GM19023 (cell line): ENCODE data around the gene VAT1L.
"Not testable (repeated sequence)": the region's sequence is repeated elsewhere in the genome, so short reads cannot be mapped to it uniquely, and the experiment has no call there.

Experiments used
- ATAC-seq: cut with Tn5 transposase; IDR thresholded peaks from one replicate; pipeline ENCODE4 v1.9.1; 2021; ENCODE audit warnings: mild to moderate bottlenecking, moderate library complexity; ENCODE audit not compliant: unreplicated experiment

The VAT1L gene

DNA sequence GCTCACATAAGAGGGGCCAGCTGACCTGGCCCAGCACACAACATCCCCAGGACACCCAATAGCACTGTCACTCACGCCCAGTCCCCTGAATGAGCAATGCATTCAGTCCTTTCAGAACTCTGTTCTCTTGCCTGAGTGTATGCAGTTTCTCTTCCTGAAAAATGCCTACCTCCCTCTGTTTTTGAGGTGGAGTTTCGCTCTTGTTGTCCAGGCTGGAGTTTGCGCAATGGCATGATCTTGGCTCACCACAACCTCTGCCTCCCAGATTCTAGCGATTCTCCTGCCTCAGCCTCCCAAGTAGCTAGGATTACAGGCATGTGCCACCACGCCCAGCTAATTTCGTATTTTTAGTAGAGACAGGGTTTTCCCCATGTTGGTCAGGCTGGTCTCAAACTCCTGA, 159.2 kb downstream of the VAT1L start:
- ATAC-seq = not testable (repeated sequence)

GRCh38 chr16:77948835-77949234, 160.5 kb downstream of the VAT1L start:
- ATAC-seq = no peak

- no peak for ATAC-seq
Observed at GRCh38 chr16:77949445-77949844, 161.1 kb downstream of the VAT1L start.

GRCh38 chr16:77951788-77952187, 163.4 kb downstream of the VAT1L start:
- ATAC-seq = no peak

- ATAC-seq = no peak
Observed at GRCh38 chr16:77955127-77955526, 166.8 kb downstream of the VAT1L start.

- no peak for ATAC-seq
Observed at GRCh38 chr16:77956231-77956630, 167.9 kb downstream of the VAT1L start.

GRCh38 chr16:77960766-77961165, 172.4 kb downstream of the VAT1L start:
- ATAC-seq = no peak

DNA sequence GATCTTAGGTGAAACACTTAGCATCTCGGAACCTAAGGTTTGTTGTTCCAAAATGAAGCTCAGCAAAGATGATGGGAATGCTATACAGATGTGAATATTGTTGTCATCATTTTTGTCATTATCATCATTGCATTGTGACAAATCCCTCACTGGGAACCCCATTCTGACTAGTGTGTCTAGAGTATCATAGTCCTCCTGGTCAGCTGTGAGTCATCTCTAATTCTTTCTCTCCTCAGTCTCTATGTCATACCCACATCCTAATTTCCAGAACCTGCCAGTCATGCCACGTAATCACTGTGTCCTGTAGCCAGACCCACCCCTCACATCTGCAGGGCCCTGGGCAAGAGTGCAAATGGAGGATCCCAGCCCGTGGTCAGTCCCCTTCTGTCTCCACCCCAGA, 173.4 kb downstream of the VAT1L start:
- no peak for ATAC-seq

- ATAC-seq = no peak
Observed at GRCh38 chr16:77962689-77963088, 174.3 kb downstream of the VAT1L start.

DNA sequence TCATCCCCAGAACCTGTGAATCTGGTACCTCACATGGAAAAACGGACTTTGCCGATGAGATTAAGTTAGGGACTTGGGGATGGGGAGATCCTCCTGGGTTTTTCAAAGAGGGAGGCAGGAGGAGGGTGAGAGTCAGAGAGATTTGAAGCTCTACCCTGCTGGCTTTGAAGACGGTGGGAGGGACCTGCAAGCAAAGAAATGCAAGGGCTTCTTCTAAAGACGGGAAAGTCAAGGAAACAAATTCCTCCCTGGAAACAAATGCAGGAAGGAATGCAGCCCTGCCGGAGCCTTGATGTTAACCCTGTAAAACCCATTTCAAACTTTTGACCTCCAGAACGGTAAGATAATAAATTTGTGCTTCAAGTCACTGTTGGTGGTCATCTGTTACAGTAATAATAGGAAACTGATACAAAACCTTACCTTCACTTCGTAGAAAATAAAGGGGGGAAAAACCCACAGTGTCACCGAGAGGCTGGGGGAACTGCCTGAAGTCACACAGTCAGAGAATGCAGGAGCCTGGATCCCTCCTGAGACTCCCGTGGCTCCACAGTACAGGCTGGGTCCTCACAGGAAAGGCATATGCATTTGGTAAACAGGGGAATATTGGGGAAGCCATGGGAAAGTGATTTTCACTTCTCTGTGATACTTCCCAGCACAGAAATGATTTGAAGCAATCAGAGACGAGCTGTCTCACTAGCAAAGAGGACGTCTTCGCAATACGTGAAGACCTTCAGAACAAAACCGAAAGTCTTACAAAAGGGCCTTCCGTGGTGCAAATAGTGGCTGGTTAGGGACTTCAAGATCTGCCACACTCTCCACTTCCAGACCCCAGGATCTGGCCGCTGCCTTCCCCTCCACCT, 175.1 kb downstream of the VAT1L start:
- peak; percentile 72 for ATAC-seq

GRCh38 chr16:77965346-77965745, 177.0 kb downstream of the VAT1L start:
- ATAC-seq = no peak

- ATAC-seq = no peak
Observed at GRCh38 chr16:77967054-77967904, 178.9 kb downstream of the VAT1L start.

DNA sequence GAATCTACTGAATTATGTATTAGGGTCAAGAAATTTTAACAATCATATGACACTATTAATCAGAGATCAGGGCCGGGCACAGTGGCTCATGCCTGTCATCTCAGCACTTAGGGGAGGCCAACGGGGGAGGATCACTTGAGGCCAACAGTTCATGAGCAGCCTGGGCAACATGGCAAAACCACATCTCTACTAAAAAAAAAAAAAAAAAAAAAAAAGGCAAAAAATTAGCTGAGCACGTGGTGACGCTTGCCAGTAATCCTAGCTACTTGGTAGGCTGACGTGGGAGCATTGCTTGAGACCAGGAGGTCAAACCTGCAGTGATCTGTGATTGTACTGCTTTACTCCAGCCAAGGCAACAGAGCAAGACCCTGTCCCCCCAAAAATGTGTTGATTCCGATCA, 181.5 kb downstream of the VAT1L start:
- no peak for ATAC-seq

- ATAC-seq = no peak
Observed at GRCh38 chr16:77970371-77970770, 182.0 kb downstream of the VAT1L start.

DNA sequence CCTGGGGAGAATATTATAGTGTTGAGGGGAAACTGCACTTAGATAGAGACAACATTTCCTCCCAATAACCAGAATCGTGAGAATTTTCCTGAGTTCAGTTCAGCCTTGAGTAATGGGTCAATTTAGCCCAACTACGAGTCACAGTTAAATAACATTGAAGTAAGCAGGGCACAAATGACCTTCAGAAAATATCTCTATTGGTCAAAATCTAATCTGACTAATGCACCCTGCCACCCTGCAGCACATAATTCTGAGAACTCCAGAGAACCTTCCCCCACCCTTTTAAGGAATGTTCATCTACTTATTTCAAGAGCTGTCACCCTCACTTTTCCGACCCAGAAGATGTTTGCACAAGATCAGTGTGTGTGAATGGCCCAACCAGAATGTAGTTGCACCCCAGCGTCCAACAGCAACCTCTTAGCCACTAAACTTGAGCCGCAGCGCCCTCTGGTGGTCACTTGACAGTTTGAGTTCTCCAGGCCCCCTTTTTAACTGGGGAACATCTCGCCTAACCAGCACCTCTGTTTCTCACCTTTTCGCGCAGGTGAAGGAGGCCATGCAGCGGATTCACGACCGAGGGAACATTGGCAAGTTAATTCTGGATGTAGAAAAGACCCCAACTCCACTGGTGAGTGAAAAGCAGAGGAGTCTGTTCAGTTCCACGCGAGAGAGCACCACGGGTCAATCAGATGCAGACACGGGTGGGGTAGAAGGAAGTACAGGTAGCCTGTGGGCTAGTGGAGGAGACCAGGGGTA, 183.1 kb downstream of the VAT1L start:
- peak; percentile 81 for ATAC-seq

- ATAC-seq = no peak
Observed at GRCh38 chr16:77972062-77972392, 183.7 kb downstream of the VAT1L start.

GRCh38 chr16:77974883-77975282, 186.5 kb downstream of the VAT1L start:
- ATAC-seq = no peak

DNA sequence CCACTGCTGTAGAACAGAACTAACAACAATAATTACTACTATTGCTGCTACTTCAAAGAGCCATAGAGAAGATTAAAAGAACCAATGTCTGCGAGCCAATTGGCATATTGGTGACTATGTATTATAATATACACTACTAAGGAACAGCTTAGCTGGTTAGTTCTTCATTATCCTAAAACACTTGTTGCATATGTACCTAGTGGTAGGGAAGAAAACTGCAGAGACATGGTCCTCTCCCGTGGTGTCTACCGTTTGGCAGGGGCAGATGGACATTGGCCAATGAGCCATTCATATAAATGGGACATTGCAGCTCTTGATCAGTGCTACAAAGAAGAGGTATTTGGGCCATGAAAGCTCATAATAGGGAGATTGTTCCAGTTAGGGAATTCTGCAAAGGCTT, 187.6 kb downstream of the VAT1L start:
- ATAC-seq = no peak

DNA sequence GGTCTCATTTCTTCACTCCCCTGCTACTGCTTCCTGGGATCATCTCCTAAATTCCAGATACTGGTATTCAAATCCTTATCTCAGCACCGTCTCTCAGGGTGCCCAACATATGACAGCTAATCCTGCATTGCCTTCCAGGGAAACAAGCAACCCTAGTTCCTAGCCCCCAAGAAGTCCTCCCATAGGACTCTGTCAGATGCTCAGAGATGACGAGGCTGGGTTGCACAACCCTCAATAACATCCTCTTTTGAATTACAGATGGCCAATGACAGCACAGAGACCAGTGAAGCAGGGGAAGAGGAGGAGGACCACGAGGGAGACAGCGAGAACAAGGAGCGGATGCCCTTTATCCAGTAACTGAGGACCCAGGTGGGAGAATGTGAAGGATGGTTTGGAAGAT, 189.0 kb downstream of the VAT1L start:
- no peak for ATAC-seq

GRCh38 chr16:77985111-77985510, 196.7 kb downstream of the VAT1L start:
- ATAC-seq = no peak

DNA sequence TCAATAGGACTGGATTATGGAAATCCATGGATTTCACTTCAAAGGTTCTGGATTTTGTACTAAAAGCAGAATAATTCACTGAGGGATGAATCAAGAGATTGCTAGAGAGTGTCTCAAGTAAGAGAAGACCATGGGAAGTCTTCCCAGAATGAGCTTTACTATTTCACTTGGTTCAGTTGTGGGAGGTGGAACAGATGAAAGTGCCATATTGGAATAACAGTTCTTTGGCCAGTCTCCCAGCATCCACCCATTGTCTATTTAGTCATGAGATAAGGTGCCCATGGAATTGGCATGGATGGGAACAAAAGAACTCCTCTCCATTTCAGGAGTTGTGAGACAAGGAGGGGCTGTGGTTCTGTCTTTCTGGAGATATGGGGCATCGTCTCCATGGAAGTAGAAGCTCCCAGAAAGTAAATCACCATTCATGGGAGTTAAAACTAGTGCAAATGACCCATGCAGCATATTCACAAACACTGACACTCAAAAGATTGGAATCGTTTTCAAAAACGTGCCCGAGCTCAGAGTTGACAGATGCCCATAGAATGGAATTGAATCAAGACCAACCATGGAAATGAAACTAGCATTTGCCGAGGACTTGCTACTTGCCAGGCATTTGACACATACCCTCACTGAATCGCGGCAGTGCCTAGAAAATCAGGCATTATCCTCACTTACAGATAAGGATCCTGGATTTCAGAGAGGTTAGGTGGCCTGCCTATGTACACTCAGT, 197.8 kb downstream of the VAT1L start:
- no peak for ATAC-seq
